HG02938 (cell line): ENCODE measurements around the gene RASA3.
"Not testable (repeated sequence)": the region's sequence is repeated elsewhere in the genome, so short reads cannot be mapped to it uniquely, and the experiment has no call there.

ENCODE experiments used
- ATAC-seq: cut with Tn5 transposase; IDR thresholded peaks from one replicate; pipeline ENCODE4 v1.9.1; 2021; ENCODE audit warnings: mild to moderate bottlenecking, moderate library complexity; ENCODE audit not compliant: unreplicated experiment

The RASA3 gene

DNA sequence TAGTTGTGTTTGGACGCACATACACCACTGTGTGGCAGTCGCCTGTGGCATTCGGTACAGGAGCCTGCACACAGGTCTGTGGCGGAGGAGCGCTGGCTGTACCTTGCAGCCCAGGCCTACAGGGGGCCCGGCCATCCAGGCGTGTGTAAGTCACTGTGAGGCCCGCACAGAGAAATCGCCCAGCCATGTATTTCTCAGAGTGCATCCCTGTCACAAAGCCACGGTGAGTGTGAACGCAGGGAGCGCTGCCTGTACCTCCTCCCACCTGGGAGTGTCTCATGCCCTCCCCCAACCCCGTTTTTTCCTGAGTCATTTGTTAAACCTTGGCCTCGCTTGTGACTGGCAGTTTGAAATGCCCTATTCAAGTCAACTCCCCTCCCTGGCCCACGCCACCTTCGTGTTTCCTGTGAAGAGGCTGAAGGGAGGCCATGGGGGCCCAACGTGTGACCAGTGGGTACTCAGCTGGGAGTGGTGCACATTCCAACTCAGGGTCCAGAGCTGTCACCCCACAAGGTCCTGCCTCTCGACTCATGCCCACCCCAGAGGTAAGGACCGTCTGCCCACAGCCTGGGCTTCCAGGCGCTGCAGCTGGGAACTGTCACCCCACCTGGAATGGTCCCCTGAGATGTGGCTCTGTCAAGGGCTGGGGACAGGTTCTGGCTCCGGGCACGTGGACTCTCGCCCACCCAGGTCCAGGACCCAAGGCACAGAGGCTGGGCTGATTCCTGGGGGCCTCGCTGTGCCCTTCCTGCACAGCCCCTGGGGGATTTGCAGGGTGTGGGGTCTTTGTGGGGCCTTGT is 11.6 kb upstream of the RASA3 start:
- no peak for ATAC-seq

GRCh38 chr13:114142640-114143490 is 10.4 kb upstream of the RASA3 start:
- ATAC-seq: no peak

- ATAC-seq: no peak
Observed at GRCh38 chr13:114142137-114142550, 9.7 kb upstream of the RASA3 start.

DNA sequence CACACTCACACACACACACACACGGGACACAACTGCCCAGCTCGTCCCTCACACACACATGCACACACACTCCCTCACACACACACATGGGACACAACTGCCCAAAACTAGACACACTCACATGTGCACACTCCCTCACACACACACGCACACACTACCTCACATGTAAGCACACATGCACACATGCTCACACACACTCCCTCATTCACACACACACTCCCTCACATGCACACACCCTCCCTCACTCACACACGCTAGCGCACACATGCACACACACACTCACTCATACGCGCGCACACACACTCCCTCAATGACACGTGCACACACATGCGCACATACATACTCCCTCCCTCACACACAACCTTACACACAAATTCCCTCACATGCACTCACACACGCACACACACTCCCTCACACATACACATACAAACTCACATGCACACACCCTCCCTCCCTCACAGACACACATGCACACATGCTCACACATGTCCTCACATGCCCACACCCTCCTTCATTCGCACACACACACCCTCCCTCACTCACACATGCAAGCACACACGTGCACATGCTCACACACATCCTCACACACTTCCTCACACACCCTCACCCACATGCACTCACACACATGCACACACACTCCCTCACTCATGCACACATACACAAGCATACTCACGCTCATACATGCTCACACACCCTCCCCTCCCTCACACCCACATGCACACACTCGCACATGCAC is 9.0 kb upstream of the RASA3 start:
- no peak for ATAC-seq

GRCh38 chr13:114140906-114141250 is 8.5 kb upstream of the RASA3 start:
- ATAC-seq: no peak

- ATAC-seq: no peak
Observed at GRCh38 chr13:114140131-114140905, 7.9 kb upstream of the RASA3 start.

DNA sequence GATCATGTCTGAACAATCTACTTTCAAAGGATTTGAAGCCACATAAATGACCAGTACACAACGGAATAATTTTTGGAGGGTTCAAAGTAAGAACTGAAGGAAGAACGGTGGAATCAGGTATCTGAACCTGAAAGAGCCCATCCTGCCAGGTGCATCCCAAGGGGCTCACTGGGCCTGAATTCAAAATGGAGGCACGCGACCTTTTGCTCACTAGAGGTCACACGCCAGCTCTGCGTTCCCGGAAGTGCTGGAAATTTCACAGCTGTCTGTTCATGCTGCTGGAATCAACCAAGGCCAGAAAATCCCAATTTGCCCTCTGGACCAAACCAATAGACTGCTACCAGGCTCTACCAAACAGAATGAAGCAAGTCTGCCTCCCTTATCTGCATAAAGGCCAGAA is 4.2 kb upstream of the RASA3 start:
- no peak for ATAC-seq

DNA sequence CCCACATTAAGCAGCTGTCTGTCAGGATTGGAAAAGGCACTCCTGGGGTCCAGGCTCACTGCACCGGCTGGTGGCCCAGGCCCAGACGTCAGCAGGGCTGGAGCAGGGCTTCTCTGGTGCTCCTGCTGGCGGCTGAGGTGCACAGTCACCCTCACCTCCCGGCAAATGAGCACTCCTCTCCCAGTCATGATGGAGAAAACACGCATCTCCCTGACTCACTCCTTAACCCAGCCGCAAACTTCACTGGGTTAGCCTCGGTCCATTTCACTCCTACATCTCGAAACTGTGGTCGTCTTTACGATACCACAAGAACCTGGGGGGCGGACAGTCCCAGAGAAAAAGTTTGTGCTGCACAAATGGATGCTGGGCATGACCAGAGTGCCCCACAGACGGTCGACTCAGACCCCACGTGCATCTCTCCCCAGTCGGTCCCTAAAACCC is 3.3 kb upstream of the RASA3 start:
- ATAC-seq: no peak

GRCh38 chr13:114134944-114135610 is 2.7 kb upstream of the RASA3 start:
- ATAC-seq: no peak

GRCh38 chr13:114134111-114134943 is 1.9 kb upstream of the RASA3 start:
- no peak for ATAC-seq

DNA sequence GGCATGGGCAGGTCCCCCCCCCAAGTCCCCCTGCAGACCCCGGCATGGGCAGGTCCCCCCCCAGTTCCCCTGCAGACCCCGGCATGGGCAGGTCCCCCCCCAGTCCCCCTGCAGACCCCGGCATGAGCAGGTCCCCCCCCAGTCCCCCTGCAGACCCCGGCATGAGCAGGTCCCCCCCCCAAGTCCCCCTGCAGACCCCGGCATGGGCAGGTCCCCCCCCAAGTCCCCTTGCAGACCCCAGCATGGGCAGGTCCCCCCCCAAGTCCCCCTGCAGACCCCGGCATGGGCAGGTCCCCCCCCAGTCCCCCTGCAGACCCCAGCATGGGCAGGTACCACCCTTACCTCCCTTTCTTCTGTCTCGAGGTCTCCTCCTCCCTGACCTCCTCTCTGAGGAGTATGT is 1.1 kb upstream of the RASA3 start:
- ATAC-seq: not testable (repeated sequence)

GRCh38 chr13:114133126-114133525 is 703 bp upstream of the RASA3 start:
- ATAC-seq: not testable (repeated sequence)

- ATAC-seq: peak; percentile 1
Observed at GRCh38 chr13:114131583-114132418, 622 bp downstream of the RASA3 start.

GRCh38 chr13:114130837-114131582 is 1.4 kb downstream of the RASA3 start:
- ATAC-seq: no peak

- ATAC-seq: no peak
Observed at GRCh38 chr13:114130131-114130836, 2.1 kb downstream of the RASA3 start.

GRCh38 chr13:114129649-114130062 is 2.8 kb downstream of the RASA3 start:
- ATAC-seq: no peak
